HG03045 (cell line): ENCODE data around the gene SNAP29.
"Not testable (repeated sequence)": the region's sequence is repeated elsewhere in the genome, so short reads cannot be mapped to it uniquely, and the experiment has no call there.

ENCODE experiments used
- ATAC-seq: cut with Tn5 transposase; IDR thresholded peaks from one replicate; pipeline ENCODE4 v1.9.1; 2021; ENCODE audit warnings: mild to moderate bottlenecking, moderate library complexity; ENCODE audit not compliant: unreplicated experiment

SNAP29 gene

GRCh38 chr22:20928573-20928967 is 69.8 kb downstream of the SNAP29 start:
- no peak for ATAC-seq

- ATAC-seq, result no peak
These were observed 71.2 kb downstream of the SNAP29 start for GRCh38 chr22:20930004-20930403.

GRCh38 chr22:20930435-20930834 is 71.6 kb downstream of the SNAP29 start:
- ATAC-seq, result not testable (repeated sequence)

- no peak for ATAC-seq
These were observed 72.4 kb downstream of the SNAP29 start for GRCh38 chr22:20931126-20931654.

GRCh38 chr22:20933910-20934309 is 75.1 kb downstream of the SNAP29 start:
- no peak for ATAC-seq

GRCh38 chr22:20935049-20935448 is 76.2 kb downstream of the SNAP29 start:
- ATAC-seq, result not testable (repeated sequence)

- not testable (repeated sequence) for ATAC-seq
These were observed 77.2 kb downstream of the SNAP29 start for GRCh38 chr22:20935780-20936539.

- no peak for ATAC-seq
These were observed 78.4 kb downstream of the SNAP29 start for GRCh38 chr22:20937031-20937793.

- no peak for ATAC-seq
These were observed 79.2 kb downstream of the SNAP29 start for GRCh38 chr22:20937794-20938671.

- ATAC-seq, result not testable (repeated sequence)
These were observed 80.8 kb downstream of the SNAP29 start for GRCh38 chr22:20939457-20940185.

GRCh38 chr22:20940186-20940651 is 81.4 kb downstream of the SNAP29 start:
- ATAC-seq, result no peak
